Neural progenitor cell (in vitro differentiated cells): ENCODE measurements around the gene AK8. TPM values are rescaled to one million over a fixed set of nuclear protein-coding genes. Genes with fewer than 3 reads are reported as not detected.
"Not testable (repeated sequence)": the region's sequence is repeated elsewhere in the genome, so short reads cannot be mapped to it uniquely, and the experiment has no call there.

Source experiments
- DNase-seq: peaks from one replicate; pipeline ENCODE4 v3.0.0-alpha.2; 2016; ENCODE audit warnings: low spot score
- H2AFZ ChIP-seq: fragments of 200-600 bp; sonication (generic); replicated peaks from 2 replicates; pipeline ENCODE4 v1.6.1; 2016; ENCODE audit warnings: antibody characterized with exemption
- H3F3A ChIP-seq: fragments of 200-600 bp; sonication (generic); 2 replicates; pipeline ENCODE4 v1.6.1; 2016; ENCODE audit warnings: antibody characterized with exemption, low read depth
- H3K27ac ChIP-seq: fragments of 200-600 bp; sonication (generic); 2 replicates; pipeline ENCODE4 v1.5.1; 2016; ENCODE audit warnings: mild to moderate bottlenecking
- H3K27me3 ChIP-seq: fragments of 200-600 bp; sonication (generic); 2 replicates; pipeline ENCODE4 v1.6.1; 2016; ENCODE audit warnings: mild to moderate bottlenecking, moderate library complexity
- H3K36me3 ChIP-seq: fragments of 200-600 bp; sonication (generic); 2 replicates; pipeline ENCODE4 v1.5.1; 2016
- H3K4me1 ChIP-seq: fragments of 200-600 bp; sonication (generic); 2 replicates; pipeline ENCODE4 v1.6.1; 2016; ENCODE audit warnings: mixed run types
- H3K4me2 ChIP-seq: fragments of 200-600 bp; sonication (generic); 2 replicates; pipeline ENCODE4 v1.6.1; 2016
- H3K4me3 ChIP-seq: fragments of 200-600 bp; sonication (generic); 2 replicates; pipeline ENCODE4 v1.5.1; 2016
- H3K79me2 ChIP-seq: fragments of 200-600 bp; sonication (generic); 2 replicates; pipeline ENCODE4 v1.6.1; 2016; ENCODE audit warnings: low read depth
- H3K9ac ChIP-seq: fragments of 200-600 bp; sonication (generic); 2 replicates; pipeline ENCODE4 v1.6.1; 2016
- H3K9me3 ChIP-seq: fragments of 200-600 bp; sonication (generic); 2 replicates; pipeline ENCODE4 v1.5.1; 2016; ENCODE audit warnings: low read depth
- H4K20me1 ChIP-seq: fragments of 200-600 bp; sonication (generic); 2 replicates; pipeline ENCODE4 v1.6.1; 2016; ENCODE audit warnings: low read depth
- H3K27ac Mint-ChIP-seq: 3 replicates; pipeline ENCODE4 v1.8.0; 2021; ENCODE audit warnings: mixed read lengths
- H3K27me3 Mint-ChIP-seq: 2 replicates; pipeline ENCODE4 v1.8.0; 2022; ENCODE audit warnings: low read depth, mild to moderate bottlenecking, inconsistent platforms, moderate library complexity, mixed read lengths; ENCODE audit not compliant: insufficient read depth
- H3K36me3 Mint-ChIP-seq: 3 replicates; pipeline ENCODE4 v1.8.0; 2021; ENCODE audit warnings: mixed read lengths
- H3K4me1 Mint-ChIP-seq: 3 replicates; pipeline ENCODE4 v1.8.0; 2021; ENCODE audit warnings: mixed read lengths
- H3K4me3 Mint-ChIP-seq: 3 replicates; pipeline ENCODE4 v1.8.0; 2021; ENCODE audit warnings: mild to moderate bottlenecking, moderate library complexity, mixed read lengths
- H3K9me3 Mint-ChIP-seq: 3 replicates; pipeline ENCODE4 v1.8.0; 2020; ENCODE audit warnings: mixed read lengths
- CTCF ChIP-seq: fragments of 200-600 bp; sonication (generic); IDR thresholded peaks from 2 replicates; pipeline ENCODE4 v1.5.1; 2017; ENCODE audit warnings: antibody characterized with exemption, mild to moderate bottlenecking
- EZH2 ChIP-seq: fragments of 200-600 bp; sonication (generic); IDR thresholded peaks from 2 replicates; pipeline ENCODE4 v1.6.1; 2017; ENCODE audit warnings: antibody characterized with exemption, mild to moderate bottlenecking, moderate library complexity
- EZH2phosphoT487 ChIP-seq: fragments of 200-600 bp; sonication (generic); IDR thresholded peaks from 2 replicates; pipeline ENCODE4 v1.6.1; 2017; ENCODE audit warnings: antibody characterized with exemption
- total RNA-seq: library from RNA; depleted of rRNA; stranded (reverse); fragments of >200 nt; gene quantifications from 2 replicates; pipeline ENCODE4 v1.2.3, GENCODE V29; 2015; ENCODE audit warnings: low replicate concordance

The AK8 gene
- total RNA-seq, 1 donor from 2014 or later: 0.43 TPM

DNA sequence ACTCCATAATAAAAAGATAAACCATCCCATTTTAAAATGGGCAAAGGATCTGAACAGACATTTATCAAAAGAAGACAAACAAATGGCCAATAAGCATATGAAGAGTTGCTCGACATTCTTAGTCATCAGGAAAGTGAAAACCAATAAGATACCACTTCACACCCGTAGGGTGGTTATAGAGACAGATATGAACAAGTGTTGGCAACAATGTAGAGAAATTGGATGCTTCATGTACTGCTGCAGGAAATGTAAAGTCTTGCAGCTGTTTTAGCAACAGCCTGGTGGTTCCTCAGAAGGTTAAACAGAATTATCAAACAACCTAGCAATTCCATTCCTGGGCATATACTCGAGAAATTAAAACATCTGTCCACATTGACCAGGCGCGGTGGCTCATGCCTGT lies 165.3 kb downstream of the AK8 start:
- Histone ChIP-seq H3K9ac (no peak overlapping the region), H3K79me2 (no peaks in the 10 kb centered on the region), H3F3A (no peaks in the 10 kb centered on the region), H3K4me1 (no peaks in the 10 kb centered on the region), H2AFZ (no peak overlapping the region), H3K4me2 (no peak overlapping the region), H3K4me3 (no peak overlapping the region), H3K27me3 (no peaks in the 10 kb centered on the region), H3K27ac (no peak overlapping the region), H4K20me1 (no peaks in the 10 kb centered on the region), H3K9me3 (no peaks in the 10 kb centered on the region), H3K36me3 (no peaks in the 10 kb centered on the region)
- Mint-ChIP-seq H3K36me3 (no peaks in the 10 kb centered on the region), H3K4me1 (no peaks in the 10 kb centered on the region), H3K27ac (no peak overlapping the region), H3K9me3 (no peaks in the 10 kb centered on the region), H3K4me3 (no peak overlapping the region), H3K27me3 (peaks cover 2% of the 10 kb centered on the region)
- no peak for TF ChIP-seq EZH2phosphoT487
- TF ChIP-seq CTCF: no peak
- TF ChIP-seq EZH2: no peak
- DNase-seq: no peak

GRCh38 chr9:132711846-132712245 lies 166.2 kb downstream of the AK8 start:
- peaks cover 2% of the 10 kb centered on the region for H3K27me3 Mint-ChIP-seq
- no peaks in the 10 kb centered on the region for H4K20me1 ChIP-seq
- H3K27ac Mint-ChIP-seq: no peak overlapping the region
- H3K79me2 ChIP-seq: no peaks in the 10 kb centered on the region
- no peak for DNase-seq
- H3K9ac ChIP-seq: no peak overlapping the region
- H3K27ac ChIP-seq: no peak overlapping the region
- TF ChIP-seq EZH2: no peak
- no peak for TF ChIP-seq EZH2phosphoT487
- TF ChIP-seq CTCF: no peak
- no peak overlapping the region for H3K4me3 Mint-ChIP-seq
- no peaks in the 10 kb centered on the region for H3K27me3 ChIP-seq
- no peak overlapping the region for H3K4me2 ChIP-seq
- no peaks in the 10 kb centered on the region for H3K36me3 Mint-ChIP-seq
- no peaks in the 10 kb centered on the region for H3F3A ChIP-seq
- no peaks in the 10 kb centered on the region for H3K36me3 ChIP-seq
- no peaks in the 10 kb centered on the region for H3K9me3 ChIP-seq
- H3K9me3 Mint-ChIP-seq: no peaks in the 10 kb centered on the region
- H3K4me1 Mint-ChIP-seq: no peaks in the 10 kb centered on the region
- H3K4me1 ChIP-seq: no peaks in the 10 kb centered on the region
- H2AFZ ChIP-seq: no peak overlapping the region
- H3K4me3 ChIP-seq: no peak overlapping the region

DNA sequence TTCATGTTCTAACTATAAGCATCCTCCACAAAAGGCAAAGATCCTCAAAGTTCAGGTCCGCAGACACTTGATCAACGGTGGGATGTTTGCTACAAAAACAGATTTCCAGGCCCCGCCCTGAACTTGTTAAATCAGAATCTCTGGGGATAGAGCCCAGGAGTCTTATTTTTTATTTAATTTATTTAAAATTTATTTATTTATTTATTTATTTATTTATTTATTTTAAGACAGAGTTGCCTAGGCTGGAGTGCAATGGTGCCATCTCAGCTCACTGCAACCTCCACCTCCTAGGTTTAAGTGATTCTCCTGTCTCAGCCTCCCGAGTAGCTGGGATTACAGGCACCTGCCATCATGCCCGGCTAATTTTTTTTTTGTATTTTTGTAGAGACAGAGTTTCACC lies 166.9 kb downstream of the AK8 start:
- H2AFZ ChIP-seq, H3K4me1 Mint-ChIP-seq, H3K27ac ChIP-seq, H3K27me3 ChIP-seq, DNase-seq, H3K4me3 Mint-ChIP-seq, H3K27me3 Mint-ChIP-seq, H3K27ac Mint-ChIP-seq, H3K36me3 Mint-ChIP-seq, H3K9ac ChIP-seq, H3K4me2 ChIP-seq, H4K20me1 ChIP-seq, H3K4me1 ChIP-seq, H3K79me2 ChIP-seq, H3K9me3 ChIP-seq, H3K36me3 ChIP-seq, H3K4me3 ChIP-seq, H3K9me3 Mint-ChIP-seq, H3F3A ChIP-seq: not testable (repeated sequence)

- Mint-ChIP-seq H3K4me3 (no peak overlapping the region), H3K27me3 (no peaks in the 10 kb centered on the region), H3K9me3 (no peaks in the 10 kb centered on the region), H3K36me3 (no peaks in the 10 kb centered on the region), H3K4me1 (no peaks in the 10 kb centered on the region), H3K27ac (no peak overlapping the region)
- H3K27ac ChIP-seq: no peak overlapping the region
- no peaks in the 10 kb centered on the region for H3K79me2 ChIP-seq
- H3K4me1 ChIP-seq: no peaks in the 10 kb centered on the region
- H3F3A ChIP-seq: no peaks in the 10 kb centered on the region
- no peak overlapping the region for H3K9ac ChIP-seq
- H2AFZ ChIP-seq: no peak overlapping the region
- no peaks in the 10 kb centered on the region for H4K20me1 ChIP-seq
- H3K9me3 ChIP-seq: no peaks in the 10 kb centered on the region
- TF ChIP-seq CTCF: no peak
- no peak for TF ChIP-seq EZH2phosphoT487
- TF ChIP-seq EZH2: no peak
- no peak overlapping the region for H3K4me3 ChIP-seq
- H3K27me3 ChIP-seq: no peaks in the 10 kb centered on the region
- no peaks in the 10 kb centered on the region for H3K36me3 ChIP-seq
- DNase-seq: no peak
- H3K4me2 ChIP-seq: no peak overlapping the region
These were observed 167.8 kb downstream of the AK8 start for GRCh38 chr9:132710333-132710732.
